ENCODE measurements around the gene C2CD4D. TPM values are rescaled to one million over a fixed set of nuclear protein-coding genes. Genes with fewer than 3 reads are reported as not detected.
"Not testable (repeated sequence)": the region's sequence is repeated elsewhere in the genome, so short reads cannot be mapped to it uniquely, and the experiment has no call there.

Gene C2CD4D
- polyA plus RNA-seq, 1 donor: 0.78 TPM

DNA sequence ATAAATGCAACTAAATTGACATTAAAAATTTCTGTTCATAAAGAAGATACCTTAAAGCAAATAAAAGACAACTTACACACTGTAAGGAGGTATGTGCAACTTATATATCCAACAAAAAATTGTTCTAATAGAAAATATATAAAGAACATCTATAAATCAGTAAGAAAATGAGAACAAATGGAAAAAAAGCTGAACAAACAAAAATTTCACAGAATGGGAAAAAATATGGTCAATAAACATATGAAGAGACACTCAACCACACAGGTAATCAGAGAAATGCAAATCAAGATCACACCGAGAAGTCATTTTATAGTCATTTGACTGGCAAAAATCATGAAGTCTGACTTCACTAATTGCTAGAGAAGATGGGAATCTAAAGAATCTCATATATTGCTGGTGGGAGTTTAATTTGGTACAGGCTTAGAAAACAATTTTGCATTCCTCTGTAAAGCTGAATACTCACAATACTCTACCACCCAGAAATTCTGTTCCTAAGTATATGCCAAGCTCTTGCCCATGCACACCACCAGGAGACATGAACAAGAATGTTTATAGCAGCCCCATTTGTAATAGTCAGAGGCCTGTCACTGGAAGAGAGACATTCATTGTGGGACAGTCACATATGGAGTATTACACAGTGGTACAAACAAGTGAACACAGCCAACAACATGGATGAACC is 35.9 kb upstream of the C2CD4D start:
- no peak for DNase-seq
- Histone ChIP-seq H3K36me3 (ENCODE audit: control insufficient read depth, insufficient read depth, low read length) (peaks cover 18% of the 10 kb centered on the region), H3K27me3 (ENCODE audit: control insufficient read depth, insufficient read depth, low read length) (no peaks in the 10 kb centered on the region), H3K27ac (ENCODE audit: low read length) (no peak overlapping the region), H3K4me3 (ENCODE audit: low read length) (no peak overlapping the region), H3K4me1 (ENCODE audit: control insufficient read depth, insufficient read depth, low read length) (no peaks in the 10 kb centered on the region), H3K9me3 (ENCODE audit: control insufficient read depth, low read depth, low read length) (no peaks in the 10 kb centered on the region)
- WGBS (ENCODE audit: insufficient coverage, low lambda C conversion rate): 100% methylated on average over 1 of the region's 1 CpG

GRCh38 chr1:151872776-151873175 is 33.2 kb upstream of the C2CD4D start:
- not testable (repeated sequence) for H3K27me3 ChIP-seq (ENCODE audit: control insufficient read depth, insufficient read depth, low read length); H3K9me3 ChIP-seq (ENCODE audit: control insufficient read depth, low read depth, low read length); H3K27ac ChIP-seq (ENCODE audit: low read length); H3K4me3 ChIP-seq (ENCODE audit: low read length); DNase-seq; H3K4me1 ChIP-seq (ENCODE audit: control insufficient read depth, insufficient read depth, low read length)
- no CpG with 5 or more reads among the region's 9 CpGs for WGBS (ENCODE audit: insufficient coverage, low lambda C conversion rate)
- peaks cover 12% of the 10 kb centered on the region for H3K36me3 ChIP-seq (ENCODE audit: control insufficient read depth, insufficient read depth, low read length)

DNA sequence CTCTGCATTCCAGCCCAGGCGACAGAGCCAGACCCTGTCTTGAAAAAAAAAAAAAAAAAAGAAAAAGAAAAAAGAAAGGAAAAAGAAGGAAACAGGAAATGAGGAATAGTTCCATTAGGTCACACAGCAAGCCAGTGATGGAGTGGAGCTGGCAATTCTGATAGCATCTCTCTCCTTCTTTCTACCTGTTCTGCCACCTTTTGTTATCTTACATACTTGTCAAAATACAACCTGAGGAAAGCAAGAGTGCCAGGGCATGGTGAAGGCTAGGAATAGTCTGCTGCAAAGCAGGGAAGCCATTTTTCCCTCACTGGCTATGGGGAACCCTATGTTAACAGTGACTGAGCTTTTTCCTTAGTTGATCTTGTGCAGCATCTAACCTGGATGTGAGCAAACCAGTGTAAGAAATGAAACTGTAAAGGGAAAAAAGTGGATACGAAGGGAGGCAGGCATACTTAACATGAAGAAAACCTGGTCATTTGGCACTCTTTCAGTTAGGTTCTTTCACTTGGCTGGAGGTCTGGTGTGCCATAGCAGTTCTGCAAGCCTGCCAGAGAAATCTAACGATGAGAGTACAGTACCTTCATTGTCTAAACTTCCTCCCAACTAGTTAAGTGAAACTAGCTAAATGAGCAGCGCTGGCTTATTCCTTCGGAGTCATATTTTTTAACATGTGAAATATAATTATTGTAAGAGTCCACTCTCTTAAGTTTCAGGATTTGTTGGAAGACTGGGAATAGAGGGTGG is 31.8 kb upstream of the C2CD4D start:
- Histone ChIP-seq H3K27me3 (ENCODE audit: control insufficient read depth, insufficient read depth, low read length) (no peaks in the 10 kb centered on the region), H3K4me1 (ENCODE audit: control insufficient read depth, insufficient read depth, low read length) (no peaks in the 10 kb centered on the region), H3K27ac (ENCODE audit: low read length) (no peak overlapping the region), H3K36me3 (ENCODE audit: control insufficient read depth, insufficient read depth, low read length) (peaks cover 10% of the 10 kb centered on the region), H3K9me3 (ENCODE audit: control insufficient read depth, low read depth, low read length) (no peaks in the 10 kb centered on the region), H3K4me3 (ENCODE audit: low read length) (no peak overlapping the region)
- DNase-seq: no peak
- 100% methylated on average over 1 of the region's 5 CpGs for WGBS (ENCODE audit: insufficient coverage, low lambda C conversion rate)

GRCh38 chr1:151868486-151868885 is 28.9 kb upstream of the C2CD4D start:
- 57% methylated on average over 3 of the region's 3 CpGs for WGBS (ENCODE audit: insufficient coverage, low lambda C conversion rate)

GRCh38 chr1:151867765-151868411 is 28.3 kb upstream of the C2CD4D start:
- Histone ChIP-seq H3K4me1 (ENCODE audit: control insufficient read depth, insufficient read depth, low read length) (no peaks in the 10 kb centered on the region), H3K4me3 (ENCODE audit: low read length) (no peak overlapping the region), H3K27ac (ENCODE audit: low read length) (no peak overlapping the region), H3K36me3 (ENCODE audit: control insufficient read depth, insufficient read depth, low read length) (peaks cover 3% of the 10 kb centered on the region), H3K9me3 (ENCODE audit: control insufficient read depth, low read depth, low read length) (no peaks in the 10 kb centered on the region), H3K27me3 (ENCODE audit: control insufficient read depth, insufficient read depth, low read length) (no peaks in the 10 kb centered on the region)
- WGBS (ENCODE audit: insufficient coverage, low lambda C conversion rate): 92% methylated on average over 2 of the region's 7 CpGs
- no peak for DNase-seq

More at GRCh38 chr1:151868486-151868885, 28.9 kb upstream of the C2CD4D start:
- no peaks in the 10 kb centered on the region for H3K9me3 ChIP-seq (ENCODE audit: control insufficient read depth, low read depth, low read length)
- H3K36me3 ChIP-seq (ENCODE audit: control insufficient read depth, insufficient read depth, low read length): peaks cover 5% of the 10 kb centered on the region
- no peaks in the 10 kb centered on the region for H3K4me1 ChIP-seq (ENCODE audit: control insufficient read depth, insufficient read depth, low read length)
- DNase-seq: no peak
- H3K4me3 ChIP-seq (ENCODE audit: low read length): no peak overlapping the region
- no peaks in the 10 kb centered on the region for H3K27me3 ChIP-seq (ENCODE audit: control insufficient read depth, insufficient read depth, low read length)
- H3K27ac ChIP-seq (ENCODE audit: low read length): no peak overlapping the region

DNA sequence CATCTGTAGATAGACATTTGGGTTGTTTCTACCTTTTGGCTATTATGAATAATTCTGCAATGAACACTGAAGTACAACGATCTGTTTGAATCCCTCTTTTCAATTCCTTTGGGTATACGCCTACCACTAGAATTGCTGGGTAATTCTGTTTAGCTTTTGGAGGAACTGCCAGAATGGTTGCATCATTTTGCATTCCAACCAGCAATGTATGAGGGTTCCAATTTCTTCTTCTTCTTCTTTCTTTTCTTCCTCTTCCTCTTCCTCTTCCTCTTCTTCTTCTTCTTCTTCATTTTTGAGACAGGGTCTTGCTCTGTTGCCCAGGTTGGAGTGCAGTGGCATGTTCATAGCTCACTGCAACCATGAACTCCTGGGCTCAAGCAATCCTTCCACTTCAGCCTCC is 27.7 kb upstream of the C2CD4D start:
- 80% methylated on average over 1 of the region's 2 CpGs for WGBS (ENCODE audit: insufficient coverage, low lambda C conversion rate)

GRCh38 chr1:151864411-151864810 is 24.8 kb upstream of the C2CD4D start:
- Histone ChIP-seq H3K36me3 (ENCODE audit: control insufficient read depth, insufficient read depth, low read length) (no peaks in the 10 kb centered on the region), H3K4me3 (ENCODE audit: low read length) (no peak overlapping the region), H3K9me3 (ENCODE audit: control insufficient read depth, low read depth, low read length) (no peaks in the 10 kb centered on the region), H3K27ac (ENCODE audit: low read length) (no peak overlapping the region), H3K4me1 (ENCODE audit: control insufficient read depth, insufficient read depth, low read length) (no peaks in the 10 kb centered on the region), H3K27me3 (ENCODE audit: control insufficient read depth, insufficient read depth, low read length) (no peaks in the 10 kb centered on the region)
- no CpG with 5 or more reads among the region's 2 CpGs for WGBS (ENCODE audit: insufficient coverage, low lambda C conversion rate)
- no peak for DNase-seq

More for the DNA sequence above, 27.7 kb upstream of the C2CD4D start:
- no peaks in the 10 kb centered on the region for H3K4me1 ChIP-seq (ENCODE audit: control insufficient read depth, insufficient read depth, low read length)
- H3K4me3 ChIP-seq (ENCODE audit: low read length): no peak overlapping the region
- H3K27ac ChIP-seq (ENCODE audit: low read length): no peak overlapping the region
- H3K36me3 ChIP-seq (ENCODE audit: control insufficient read depth, insufficient read depth, low read length): no peaks in the 10 kb centered on the region
- H3K27me3 ChIP-seq (ENCODE audit: control insufficient read depth, insufficient read depth, low read length): no peaks in the 10 kb centered on the region
- H3K9me3 ChIP-seq (ENCODE audit: control insufficient read depth, low read depth, low read length): no peaks in the 10 kb centered on the region
- no peak for DNase-seq

- H3K4me3 ChIP-seq (ENCODE audit: low read length): no peak overlapping the region
- H3K9me3 ChIP-seq (ENCODE audit: control insufficient read depth, low read depth, low read length): no peaks in the 10 kb centered on the region
- H3K27ac ChIP-seq (ENCODE audit: low read length): no peak overlapping the region
- no peak for DNase-seq
- no peaks in the 10 kb centered on the region for H3K4me1 ChIP-seq (ENCODE audit: control insufficient read depth, insufficient read depth, low read length)
- H3K36me3 ChIP-seq (ENCODE audit: control insufficient read depth, insufficient read depth, low read length): no peaks in the 10 kb centered on the region
- no peaks in the 10 kb centered on the region for H3K27me3 ChIP-seq (ENCODE audit: control insufficient read depth, insufficient read depth, low read length)
Observed at GRCh38 chr1:151862604-151863003, 23.0 kb upstream of the C2CD4D start.

GRCh38 chr1:151860504-151861187 is 21.0 kb upstream of the C2CD4D start:
- WGBS (ENCODE audit: insufficient coverage, low lambda C conversion rate): 67% methylated on average over 1 of the region's 7 CpGs
- no peak overlapping the region for H3K27ac ChIP-seq (ENCODE audit: low read length)
- no peak for DNase-seq
- no peaks in the 10 kb centered on the region for H3K4me1 ChIP-seq (ENCODE audit: control insufficient read depth, insufficient read depth, low read length)
- H3K36me3 ChIP-seq (ENCODE audit: control insufficient read depth, insufficient read depth, low read length): no peaks in the 10 kb centered on the region
- no peaks in the 10 kb centered on the region for H3K9me3 ChIP-seq (ENCODE audit: control insufficient read depth, low read depth, low read length)
- no peaks in the 10 kb centered on the region for H3K27me3 ChIP-seq (ENCODE audit: control insufficient read depth, insufficient read depth, low read length)
- H3K4me3 ChIP-seq (ENCODE audit: low read length): no peak overlapping the region

GRCh38 chr1:151859891-151860293 is 20.3 kb upstream of the C2CD4D start:
- H3K4me1 ChIP-seq (ENCODE audit: control insufficient read depth, insufficient read depth, low read length): no peaks in the 10 kb centered on the region
- H3K27me3 ChIP-seq (ENCODE audit: control insufficient read depth, insufficient read depth, low read length): no peaks in the 10 kb centered on the region
- no peak overlapping the region for H3K4me3 ChIP-seq (ENCODE audit: low read length)
- H3K27ac ChIP-seq (ENCODE audit: low read length): no peak overlapping the region
- no peaks in the 10 kb centered on the region for H3K9me3 ChIP-seq (ENCODE audit: control insufficient read depth, low read depth, low read length)
- H3K36me3 ChIP-seq (ENCODE audit: control insufficient read depth, insufficient read depth, low read length): no peaks in the 10 kb centered on the region
- WGBS (ENCODE audit: insufficient coverage, low lambda C conversion rate): no CpG with 5 or more reads among the region's 6 CpGs
- no peak for DNase-seq
